ENCODE results near the gene SNCAIP. TPM values are rescaled to one million over a fixed set of nuclear protein-coding genes. Genes with fewer than 3 reads are reported as not detected.

The SNCAIP gene
- total and polyA plus RNA-seq, 2 of the 4 experiments (the other 2 are of a cell fraction): 15.3 to 19.0 TPM

DNA sequence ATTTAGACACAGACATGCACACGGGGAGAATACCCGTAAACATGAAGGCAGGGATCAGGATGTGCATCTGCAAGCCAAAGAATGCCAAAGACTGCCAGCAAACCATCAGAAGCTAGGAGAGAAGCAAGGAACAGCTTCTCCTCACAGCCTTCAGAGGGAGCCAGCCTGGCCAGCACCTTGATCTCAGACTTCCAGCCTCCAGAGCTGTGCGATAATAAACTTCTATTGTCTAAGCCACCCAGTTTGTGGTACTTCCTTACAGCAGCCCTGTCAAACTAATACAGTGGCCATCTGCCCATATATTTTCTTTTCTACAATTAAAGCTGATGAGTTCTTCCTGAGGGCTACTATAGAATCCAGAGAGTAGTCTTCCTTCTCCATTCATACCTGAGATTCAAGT, 135.0 kb downstream of the SNCAIP start:
- intact Hi-C loops (cut with micrococcal nuclease): no loop called here

More for the DNA sequence above, 135.0 kb downstream of the SNCAIP start:
- Histone ChIP-seq H2BK20ac (ENCODE audit: low read depth, low read length) (no peak overlapping the region), H2BK5ac (ENCODE audit: low read depth, low read length, poor library complexity, severe bottlenecking) (no peak overlapping the region), H3K23ac (ENCODE audit: low read depth, low read length) (no peak overlapping the region), H2BK120ac (ENCODE audit: low read depth, low read length) (no peak overlapping the region), H3K4me2 (ENCODE audit: low read depth, low read length) (no peak overlapping the region), H3K4me1 (ENCODE audit: control insufficient read depth, insufficient read depth, low read length) (no peaks in the 10 kb centered on the region), H3K14ac (replicated peaks; ENCODE audit: low read depth, low read length) (no peak overlapping the region), H3K4ac (ENCODE audit: low read depth, low read length) (no peak overlapping the region), H2AK5ac (ENCODE audit: low read depth, low read length) (no peak overlapping the region), H3K9me3 (ENCODE audit: control insufficient read depth, insufficient read depth, low read length) (no peaks in the 10 kb centered on the region), H2AFZ (replicated peaks; ENCODE audit: low read length, poor library complexity) (no peak overlapping the region), H3K9ac (ENCODE audit: low read depth, low read length) (no peak overlapping the region), H3K27ac (ENCODE audit: insufficient read depth, low read length) (no peak overlapping the region), H3K79me1 (ENCODE audit: low read depth in 1 of 2, low read length in 2 of 2) (no peaks in the 10 kb centered on the region), H4K8ac (ENCODE audit: low read depth in 2 of 2, low read length in 2 of 2) (no peak overlapping the region), H3K27me3 (ENCODE audit: control insufficient read depth, insufficient read depth, low read length) (no peaks in the 10 kb centered on the region), H3K36me3 (ENCODE audit: control insufficient read depth, insufficient read depth, low read length) (peaks cover 13% of the 10 kb centered on the region), H4K20me1 (ENCODE audit: insufficient read depth, low read length) (no peaks in the 10 kb centered on the region), H3K9me1 (ENCODE audit: insufficient read depth, low read length) (0 out of 2 replicates have a peak, but pooled peaks cover 2% of the 10 kb centered on the region), H3K56ac (ENCODE audit: extremely low read depth, insufficient read depth, low read length) (no peak overlapping the region), H4K5ac (ENCODE audit: low read depth, low read length) (no peak overlapping the region), H3K4me3 (ENCODE audit: insufficient read depth, low read depth, low read length) (no peak overlapping the region), H3K18ac (ENCODE audit: low read depth, low read length) (no peak overlapping the region), H2BK15ac (ENCODE audit: low read depth, low read length) (no peak overlapping the region), H2AK9ac (replicated peaks; ENCODE audit: low read depth, low read length, poor library complexity) (no peak overlapping the region), H4K91ac (ENCODE audit: insufficient read depth, low read depth, low read length) (no peak overlapping the region)
- BruUV-seq (replicated peaks): no TSS peak
- in situ Hi-C loops (cut with MboI; ENCODE audit: low sequenced_read_pairs): no loop called here
- no peak for DNase-seq
- TF ChIP-seq BHLHE40 (IDR thresholded peaks at IDR 0.05; ENCODE audit: low read depth, low read length) (no peak), MAZ (IDR thresholded peaks at IDR 0.05; ENCODE audit: borderline replicate concordance, low read depth, low read length) (no peak), CHD1 (IDR thresholded peaks at IDR 0.05; ENCODE audit: low read depth, low read length) (no peak), RFX5 (IDR thresholded peaks at IDR 0.05; ENCODE audit: low read depth, low read length) (no peak), NFE2L2 (IDR thresholded peaks at IDR 0.05; ENCODE audit: low read depth, low read length) (no peak)
- ChIA-PET POLR2A (ENCODE audit: unreplicated experiment) (no interaction called here), CTCF (no interaction called here)
- no peak for ATAC-seq (ENCODE audit: low read depth)
- dilution Hi-C loops (cut with HindIII; ENCODE audit: low sequenced_read_pairs, unreplicated experiment): no loop called here
- WGBS, 2 experiments (ENCODE audit: extremely low coverage in 2 of 2, insufficient read length in 1 of 2): 80% methylated on average over 1 of the region's 3 CpGs; no CpG with 5 or more reads in 1 of the 2 experiments

Measured in IMR-90 (cell line).